ENCODE results near the gene MYL7. TPM values are rescaled to one million over a fixed set of nuclear protein-coding genes. Genes with fewer than 3 reads are reported as not detected.

The MYL7 gene
- total RNA-seq, 1 experiment from 2014 or later = not detected

- ChIA-PET RAD21 (ENCODE audit: low non-redundant PET in 1 of 2, low total read pairs in 2 of 2, uncharacterized antibody in 2 of 2, unreplicated experiment in 2 of 2) (no interaction called here), CTCF (no interaction called here), POLR2A (no interaction called here)
- Histone ChIP-seq H3K9me3 (ENCODE audit: control insufficient read depth in 1 of 2, insufficient read depth in 1 of 2, low read depth in 1 of 2, low read length in 2 of 2) (no peaks in the 10 kb centered on the region), H3K79me2 (ENCODE audit: insufficient read depth, low read length) (no peaks in the 10 kb centered on the region), H3K36me3 (ENCODE audit: control insufficient read depth in 1 of 2, insufficient read depth in 2 of 2, low read length in 2 of 2) (no peaks in the 10 kb centered on the region), H3K27me3 (ENCODE audit: insufficient read depth, low read length) (no peaks in the 10 kb centered on the region), H3K27ac (ENCODE audit: low read depth, low read length) (no peak overlapping the region), H3K4me3 (replicated peaks in 1 of 2; ENCODE audit: low read depth in 1 of 2, low read length in 2 of 2) (no peak overlapping the region), H3K9me2 (ENCODE audit: insufficient read depth) (no peaks in the 10 kb centered on the region), H3K9ac (ENCODE audit: low read length) (no peak overlapping the region), H3K4me2 (ENCODE audit: low read length) (no peak overlapping the region), H3K4me1 (ENCODE audit: control insufficient read depth in 1 of 2, insufficient read depth in 2 of 2, low read length in 2 of 2) (peaks cover 0 to 9% of the 10 kb centered on the region in 2 experiments; a peak in 2 of 4 replicates), H4K20me1 (ENCODE audit: insufficient read depth) (no peaks in the 10 kb centered on the region), H2AFZ (ENCODE audit: low read depth, low read length, poor library complexity, severe bottlenecking) (no peak overlapping the region)
- DNase-seq (ENCODE audit: low read depth, low spot score) = no peak
- no TSS peak for BruUV-seq (replicated peaks)
- intact Hi-C loops (cut with micrococcal nuclease) = no loop called here
- no peak for ATAC-seq
- TF ChIP-seq TCF7L2 (IDR thresholded peaks at IDR 0.05; ENCODE audit: borderline replicate concordance, extremely low read depth, insufficient read depth, insufficient read length) = no peak
- TF ChIP-seq MAX (IDR thresholded peaks at IDR 0.05) = no peak
- no peak for TF ChIP-seq ZBTB33 (IDR thresholded peaks at IDR 0.05; ENCODE audit: extremely low read depth, insufficient replicate concordance, low read length)
- TF ChIP-seq SP1 (IDR thresholded peaks at IDR 0.05; ENCODE audit: low read depth) = no peak
Measured at GRCh38 chr7:44153948-44154335, 12.8 kb upstream of the MYL7 start.

- Histone ChIP-seq H3K9ac (ENCODE audit: low read length) (no peak overlapping the region), H3K27ac (ENCODE audit: low read depth, low read length) (no peak overlapping the region), H3K4me3 (replicated peaks in 1 of 2; ENCODE audit: low read depth in 1 of 2, low read length in 2 of 2) (no peak overlapping the region), H3K4me2 (ENCODE audit: low read length) (no peak overlapping the region), H3K9me3 (ENCODE audit: control insufficient read depth in 1 of 2, insufficient read depth in 1 of 2, low read depth in 1 of 2, low read length in 2 of 2) (no peaks in the 10 kb centered on the region), H2AFZ (ENCODE audit: low read depth, low read length, poor library complexity, severe bottlenecking) (no peak overlapping the region), H3K9me2 (ENCODE audit: insufficient read depth) (no peaks in the 10 kb centered on the region), H3K36me3 (ENCODE audit: control insufficient read depth in 1 of 2, insufficient read depth in 2 of 2, low read length in 2 of 2) (no peaks in the 10 kb centered on the region), H3K79me2 (ENCODE audit: insufficient read depth, low read length) (no peaks in the 10 kb centered on the region), H4K20me1 (ENCODE audit: insufficient read depth) (no peaks in the 10 kb centered on the region), H3K4me1 (ENCODE audit: control insufficient read depth in 1 of 2, insufficient read depth in 2 of 2, low read length in 2 of 2) (peaks cover 0 to 9% of the 10 kb centered on the region in 2 experiments; a peak in 2 of 4 replicates), H3K27me3 (ENCODE audit: insufficient read depth, low read length) (no peaks in the 10 kb centered on the region)
- CTCF ChIA-PET = no interaction called here
- ATAC-seq = no peak
- DNase-seq (ENCODE audit: low read depth, low spot score) = no peak
- POLR2A ChIA-PET = no interaction called here
- no TSS peak for BruUV-seq (replicated peaks)
- RAD21 ChIA-PET (ENCODE audit: low non-redundant PET in 1 of 2, low total read pairs in 2 of 2, uncharacterized antibody in 2 of 2, unreplicated experiment in 2 of 2) = no interaction called here
- intact Hi-C loops (cut with micrococcal nuclease) = no loop called here
- TF ChIP-seq RAD21 (IDR thresholded peaks at IDR 0.05; ENCODE audit: low read depth) (no peak), CBX3 (IDR thresholded peaks at IDR 0.05; ENCODE audit: low read depth) (no peak), JUND (IDR thresholded peaks at IDR 0.05) (no peak), REST (IDR thresholded peaks at IDR 0.05; ENCODE audit: low read depth) (no peak), YY1 (IDR thresholded peaks at IDR 0.05; ENCODE audit: extremely low read depth, insufficient replicate concordance, low read depth, low read length) (no peak), POLR2AphosphoS5 (IDR thresholded peaks at IDR 0.05; ENCODE audit: low read depth, low read length) (no peak)
Measured at GRCh38 chr7:44152971-44153947, 12.1 kb upstream of the MYL7 start.

Data from HCT116 (cell line).